Upper lobe of left lung (tissue), 6 donors: Measurements from ENCODE around the gene ADAM15. TPM values are rescaled to one million over a fixed set of nuclear protein-coding genes. Genes with fewer than 3 reads are reported as not detected.

Source experiments
- ATAC-seq, 2 donors: fragments of 200-7000 bp; cut with Tn5 transposase; one replicate each; pipeline ENCODE4 v1.9.1; 2022; ENCODE audit warnings: mild to moderate bottlenecking in 2 of 2, moderate library complexity in 2 of 2; ENCODE audit not compliant: low FRiP score in 2 of 2
- DNase-seq, 2 donors: peaks; one replicate each; pipeline ENCODE4 v3.0.0-alpha.2; 2019 to 2020
- H3K27ac ChIP-seq, 4 donors: fragments of 200-600 bp; sonication (generic); one replicate each; pipeline ENCODE4 v1.5.1; 2016 to 2019
- H3K27me3 ChIP-seq, 4 donors: fragments of 200-600 bp; sonication (generic); one replicate each; pipeline ENCODE4 v1.5.1; 2017 to 2019
- H3K36me3 ChIP-seq, 4 donors: fragments of 200-600 bp; sonication (generic); one replicate each; pipeline ENCODE4 v1.5.1; 2016 to 2019
- H3K4me1 ChIP-seq, 4 donors: fragments of 200-600 bp; sonication (generic); one replicate each; pipeline ENCODE4 v1.5.1; 2018 to 2019
- H3K4me3 ChIP-seq, 4 donors: fragments of 200-600 bp; sonication (generic); one replicate each; pipeline ENCODE4 v1.5.1; 2017 to 2019; ENCODE audit warnings: mild to moderate bottlenecking in 2 of 4, moderate library complexity in 1 of 4
- H3K9me3 ChIP-seq, 4 donors: fragments of 200-600 bp; sonication (generic); one replicate each; pipeline ENCODE4 v1.5.1; 2018 to 2019
- CTCF ChIP-seq, 6 experiments: fragments of 450-650 bp in 4 of 6; fragments of 200-600 bp in 2 of 6; sonication (generic) in 2 of 6; IDR thresholded peaks; one replicate each; pipeline ENCODE4 v1.5.1; 2016 to 2019; ENCODE audit warnings: antibody characterized with exemption in 6 of 6
- EP300 ChIP-seq, 4 donors: sonication (generic); formaldehyde crosslinking; IDR thresholded peaks; one replicate each; pipeline ENCODE4 v1.5.1; 2017; ENCODE audit warnings: antibody characterized with exemption in 4 of 4, control low read depth in 2 of 4
- POLR2A ChIP-seq, 4 donors: fragments of 450-650 bp; IDR thresholded peaks; one replicate each; pipeline ENCODE4 v1.5.1; 2016 to 2017; ENCODE audit warnings: antibody characterized with exemption in 4 of 4, mild to moderate bottlenecking in 2 of 4
- POLR2AphosphoS5 ChIP-seq, 2 donors: sonication (generic); formaldehyde crosslinking; IDR thresholded peaks; one replicate each; pipeline ENCODE4 v1.5.1; 2017; ENCODE audit warnings: antibody characterized with exemption in 2 of 2
- WGBS, 2 donors: methylation state at CpG; one replicate each; pipeline ENCODE4 v1.1.5; 2017 to 2018; 5-methylcytosine and 5-hydroxymethylcytosine counted together
- total RNA-seq, 6 donors: library from RNA; depleted of rRNA in 4 of 6; stranded (reverse); fragments of >200 nt in 4 of 6; gene quantifications; one replicate each; pipeline versions ENCODE4 v1.1.0 to v1.2.1, GENCODE V29; 2016 to 2021
- donor health status: DM: no; HTN: no; CAD: no; lungs with moderate emphysema.
- donor health status: DM: no; HTN: yes; CAD: no; lungs with severe emphysema.

Gene ADAM15
- total RNA-seq, 6 donors from 2014 or later = 52.1 to 246 (median 106) TPM

- peak; percentile 20 to 24 for TF ChIP-seq POLR2AphosphoS5 (IDR thresholded peaks at IDR 0.05)
- peak in 1 of 4 donors; percentile 55 for TF ChIP-seq POLR2A (IDR thresholded peaks at IDR 0.05)
- TF ChIP-seq CTCF (IDR thresholded peaks at IDR 0.05) = no peak
- ATAC-seq (peak; percentile 35 to 63), DNase-seq (peak in 1 of 2 donors; percentile 88)
- no peaks in the 10 kb centered on the region for H3K9me3 ChIP-seq
- peak overlapping the region; percentile 93 to 100 (median 96) for H3K27ac ChIP-seq
- peaks cover 4 to 37% (median 27%) of the 10 kb centered on the region in 4 donors for H3K36me3 ChIP-seq
- no peaks in the 10 kb centered on the region for H3K27me3 ChIP-seq
- peaks cover 62 to 85% (median 76%) of the 10 kb centered on the region in 4 donors for H3K4me1 ChIP-seq
- WGBS, 2 donors = 7 to 16% methylated on average over 6 to 9 of the region's 9 CpGs
- H3K4me3 ChIP-seq = no peak overlapping the region
Measured at GRCh38 chr1:155012026-155012546, 39.0 kb upstream of the ADAM15 start.

- DNase-seq (no peak), ATAC-seq (no peak)
- H3K27ac ChIP-seq = peak overlapping the region; percentile 30 to 100 (median 96)
- H3K4me3 ChIP-seq = no peak overlapping the region
- H3K9me3 ChIP-seq = no peaks in the 10 kb centered on the region
- 72 to 81% methylated on average over 2 to 3 of the region's 3 CpGs for WGBS, 2 donors
- no peaks in the 10 kb centered on the region for H3K27me3 ChIP-seq
- peaks cover 60 to 85% (median 76%) of the 10 kb centered on the region in 4 donors for H3K4me1 ChIP-seq
- TF ChIP-seq EP300 (IDR thresholded peaks at IDR 0.05) (no peak), CTCF (IDR thresholded peaks at IDR 0.05) (no peak), POLR2AphosphoS5 (IDR thresholded peaks at IDR 0.05) (no peak)
- H3K36me3 ChIP-seq = peaks cover 4 to 37% (median 27%) of the 10 kb centered on the region in 4 donors
Measured at GRCh38 chr1:155012776-155013602, 38.1 kb upstream of the ADAM15 start.

- Histone ChIP-seq H3K9me3 (no peaks in the 10 kb centered on the region), H3K27ac (peak overlapping the region in 3 of 4 donors; percentile 96 to 100 (median 96)), H3K4me3 (no peak overlapping the region), H3K4me1 (peaks cover 61 to 85% (median 77%) of the 10 kb centered on the region in 4 donors), H3K36me3 (peaks cover 4 to 37% (median 27%) of the 10 kb centered on the region in 4 donors), H3K27me3 (no peaks in the 10 kb centered on the region)
- 21 to 39% methylated on average over 6 to 7 of the region's 8 CpGs for WGBS, 2 donors
- DNase-seq = no peak
- ATAC-seq = no peak
- TF ChIP-seq POLR2AphosphoS5 (IDR thresholded peaks at IDR 0.05) (no peak), EP300 (IDR thresholded peaks at IDR 0.05) (no peak), POLR2A (IDR thresholded peaks at IDR 0.05) (no peak), CTCF (IDR thresholded peaks at IDR 0.05) (no peak)
Measured at GRCh38 chr1:155013632-155014031, 37.5 kb upstream of the ADAM15 start.

DNA sequence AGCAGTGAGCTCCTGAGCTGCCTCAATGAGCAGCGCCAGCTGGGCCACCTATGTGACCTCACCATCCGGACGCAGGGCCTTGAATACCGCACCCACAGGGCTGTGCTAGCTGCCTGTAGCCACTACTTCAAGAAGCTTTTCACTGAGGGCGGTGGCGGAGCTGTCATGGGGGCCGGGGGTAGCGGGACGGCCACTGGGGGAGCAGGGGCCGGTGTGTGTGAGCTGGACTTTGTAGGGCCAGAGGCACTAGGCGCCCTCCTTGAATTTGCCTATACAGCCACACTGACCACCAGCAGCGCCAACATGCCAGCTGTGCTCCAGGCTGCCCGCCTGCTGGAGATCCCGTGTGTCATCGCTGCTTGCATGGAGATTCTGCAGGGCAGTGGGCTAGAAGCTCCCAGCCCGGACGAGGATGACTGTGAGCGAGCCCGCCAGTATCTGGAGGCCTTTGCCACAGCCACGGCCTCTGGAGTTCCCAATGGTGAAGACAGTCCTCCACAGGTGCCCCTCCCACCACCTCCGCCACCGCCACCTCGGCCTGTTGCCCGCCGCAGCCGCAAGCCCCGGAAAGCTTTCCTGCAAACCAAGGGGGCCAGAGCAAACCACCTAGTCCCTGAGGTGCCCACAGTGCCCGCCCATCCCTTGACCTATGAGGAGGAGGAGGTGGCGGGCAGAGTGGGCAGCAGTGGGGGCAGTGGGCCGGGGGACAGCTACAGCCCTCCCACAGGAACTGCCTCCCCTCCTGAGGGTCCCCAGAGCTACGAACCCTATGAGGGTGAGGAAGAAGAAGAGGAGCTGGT, 36.2 kb upstream of the ADAM15 start:
- peaks cover 4 to 37% (median 27%) of the 10 kb centered on the region in 4 donors for H3K36me3 ChIP-seq
- TF ChIP-seq POLR2A (IDR thresholded peaks at IDR 0.05) = no peak
- no peak for TF ChIP-seq CTCF (IDR thresholded peaks at IDR 0.05)
- TF ChIP-seq EP300 (IDR thresholded peaks at IDR 0.05) = no peak
- no peak for TF ChIP-seq POLR2AphosphoS5 (IDR thresholded peaks at IDR 0.05)
- no peaks in the 10 kb centered on the region for H3K27me3 ChIP-seq
- H3K27ac ChIP-seq = peak overlapping the region in 2 of 4 donors; percentile 8 to 96
- no peaks in the 10 kb centered on the region for H3K9me3 ChIP-seq
- ATAC-seq (no peak), DNase-seq (peak in 1 of 2 donors; percentile 79)
- 88 to 94% methylated on average over 9 to 30 of the region's 31 CpGs for WGBS, 2 donors
- H3K4me3 ChIP-seq = no peak overlapping the region
- peaks cover 67 to 76% (median 71%) of the 10 kb centered on the region in 4 donors for H3K4me1 ChIP-seq
